ENCODE results near the gene BAD. TPM values are rescaled to one million over a fixed set of nuclear protein-coding genes. Genes with fewer than 3 reads are reported as not detected.

Gene BAD
- total and polyA plus RNA-seq, 2 of the 13 experiments (the other 11 are each of a cell fraction or from before 2014, with no cell fraction given): 17.9 to 28.5 TPM

DNA sequence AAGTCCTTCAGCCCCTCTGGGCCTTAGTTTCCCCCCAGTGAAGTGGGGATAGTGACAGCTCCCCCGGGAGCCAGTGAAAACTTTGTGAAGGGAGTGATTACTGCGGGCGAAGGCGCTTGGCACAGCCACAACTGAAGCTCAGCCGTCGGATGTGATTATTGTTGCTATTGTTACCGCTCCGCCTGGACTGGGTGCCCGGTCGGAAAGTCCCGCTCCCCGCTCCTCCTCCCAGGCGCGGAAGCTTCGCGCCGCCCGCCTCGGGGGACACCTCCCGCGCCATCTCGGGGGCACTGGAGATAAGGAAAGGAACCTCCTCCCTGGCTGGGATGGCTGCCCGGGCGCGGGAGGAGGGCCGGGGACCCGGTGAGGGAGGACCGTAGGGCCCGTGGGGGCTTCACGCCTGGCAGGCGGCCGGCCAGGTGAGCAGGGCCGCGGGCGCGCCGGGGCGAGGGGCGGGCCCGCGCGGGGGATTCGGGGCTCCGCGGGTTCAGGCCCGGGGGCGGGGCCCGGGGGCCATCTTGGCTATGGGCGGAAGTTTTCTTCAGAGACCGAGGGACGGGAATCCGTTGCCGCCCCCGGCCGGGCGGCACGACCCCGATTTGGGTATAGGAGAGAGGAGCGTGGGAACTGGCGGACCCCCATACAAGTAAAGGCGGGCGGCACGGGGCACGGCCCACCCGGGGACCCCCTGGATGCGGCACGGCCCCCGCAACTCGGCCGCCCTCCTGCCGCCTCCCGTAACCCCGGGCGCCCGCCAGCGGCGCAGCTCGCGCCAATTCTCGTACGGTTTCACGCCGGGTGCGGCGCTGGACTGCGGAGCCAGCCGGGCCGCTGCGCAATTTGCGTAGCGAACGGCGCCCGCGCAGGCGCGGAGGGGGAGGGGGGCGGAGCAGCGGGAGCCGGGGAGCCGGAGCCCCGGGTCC is 758 bp upstream of the BAD start, which contains the start of gene GPR137 (continued):
- TF ChIP-seq ZNF770 (CRISPR knock-in tag; IDR thresholded peaks at IDR 0.05) (no peak), PITX1 (CRISPR knock-in tag; IDR thresholded peaks at IDR 0.05) (no peak), CCAR2 (optimal IDR thresholded peaks at IDR 0.05; ENCODE audit: low read depth, low read length) (no peak), KDM4B (CRISPR knock-in tag; IDR thresholded peaks at IDR 0.05) (no peak), ZNF33B (CRISPR knock-in tag; IDR thresholded peaks at IDR 0.05) (no peak), BHLHE40 (IDR thresholded peaks at IDR 0.05; ENCODE audit: low read length) (no peak), FLYWCH1 (CRISPR knock-in tag; IDR thresholded peaks at IDR 0.05) (no peak), POLR2AphosphoS5 (IDR thresholded peaks at IDR 0.05; ENCODE audit: low read depth, low read length) (no peak), NBN (conservative IDR thresholded peaks at IDR 0.05) (no peak), FOSL2 (CRISPR knock-in tag; IDR thresholded peaks at IDR 0.05) (no peak), ZSCAN31 (CRISPR knock-in tag; IDR thresholded peaks at IDR 0.05; ENCODE audit: low read depth) (peak; percentile 64; the same call in 1 of the 2 replicates), BCL6 (CRISPR knock-in tag; IDR thresholded peaks at IDR 0.05) (no peak), ZNF570 (CRISPR knock-in tag; IDR thresholded peaks at IDR 0.05; ENCODE audit: borderline replicate concordance) (no peak), SOX13 (IDR thresholded peaks at IDR 0.05) (no peak), SOX13 (CRISPR knock-in tag; conservative IDR thresholded peaks at IDR 0.05 in 1 of 2, IDR thresholded peaks at IDR 0.05 in 1 of 2) (no peak), NFYB (CRISPR knock-in tag; IDR thresholded peaks at IDR 0.05) (no peak), ZFY (CRISPR knock-in tag; IDR thresholded peaks at IDR 0.05) (no peak; the same call in 1 of the 2 replicates), CREBL2 (CRISPR knock-in tag; IDR thresholded peaks at IDR 0.05; ENCODE audit: borderline replicate concordance) (no peak), DPF2 (CRISPR knock-in tag; IDR thresholded peaks at IDR 0.05; ENCODE audit: borderline replicate concordance, low read depth) (no peak), ZNF343 (CRISPR knock-in tag; IDR thresholded peaks at IDR 0.05) (no peak)
- TF ChIP-seq, protein P1, sequence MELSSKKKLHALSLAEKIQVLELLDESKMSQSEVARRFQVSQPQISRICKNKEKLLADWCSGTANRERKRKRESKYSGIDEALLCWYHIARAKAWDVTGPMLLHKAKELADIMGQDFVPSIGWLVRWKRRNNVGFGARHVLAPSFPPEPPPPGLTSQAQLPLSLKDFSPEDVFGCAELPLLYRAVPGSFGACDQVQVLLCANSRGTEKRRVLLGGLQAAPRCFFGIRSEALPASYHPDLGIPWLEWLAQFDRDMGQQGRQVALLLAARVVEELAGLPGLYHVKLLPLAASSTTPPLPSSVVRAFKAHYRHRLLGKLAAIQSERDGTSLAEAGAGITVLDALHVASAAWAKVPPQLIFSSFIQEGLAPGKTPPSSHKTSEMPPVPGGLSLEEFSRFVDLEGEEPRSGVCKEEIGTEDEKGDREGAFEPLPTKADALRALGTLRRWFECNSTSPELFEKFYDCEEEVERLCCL (CRISPR knock-in tag; IDR thresholded peaks at IDR 0.05; ENCODE audit: borderline replicate concordance): no peak
- TF ChIP-seq, protein P2, sequence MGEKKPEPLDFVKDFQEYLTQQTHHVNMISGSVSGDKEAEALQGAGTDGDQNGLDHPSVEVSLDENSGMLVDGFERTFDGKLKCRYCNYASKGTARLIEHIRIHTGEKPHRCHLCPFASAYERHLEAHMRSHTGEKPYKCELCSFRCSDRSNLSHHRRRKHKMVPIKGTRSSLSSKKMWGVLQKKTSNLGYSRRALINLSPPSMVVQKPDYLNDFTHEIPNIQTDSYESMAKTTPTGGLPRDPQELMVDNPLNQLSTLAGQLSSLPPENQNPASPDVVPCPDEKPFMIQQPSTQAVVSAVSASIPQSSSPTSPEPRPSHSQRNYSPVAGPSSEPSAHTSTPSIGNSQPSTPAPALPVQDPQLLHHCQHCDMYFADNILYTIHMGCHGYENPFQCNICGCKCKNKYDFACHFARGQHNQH (CRISPR knock-in tag; IDR thresholded peaks at IDR 0.05): peak; percentile 21; the same call in 1 of the 2 replicates
- TF ChIP-seq, protein P3, sequence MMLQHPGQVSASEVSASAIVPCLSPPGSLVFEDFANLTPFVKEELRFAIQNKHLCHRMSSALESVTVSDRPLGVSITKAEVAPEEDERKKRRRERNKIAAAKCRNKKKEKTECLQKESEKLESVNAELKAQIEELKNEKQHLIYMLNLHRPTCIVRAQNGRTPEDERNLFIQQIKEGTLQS (CRISPR knock-in tag; IDR thresholded peaks at IDR 0.05): no peak
